Neural crest cell (in vitro differentiated cells): ENCODE measurements around the gene FOXL1. TPM values are rescaled to one million over a fixed set of nuclear protein-coding genes. Genes with fewer than 3 reads are reported as not detected.

Experiments used
- DNase-seq: peaks from one replicate; pipeline ENCODE4 v3.0.0; 2021; ENCODE audit warnings: low read depth, mixed read lengths, low spot score
- H3K27ac Mint-ChIP-seq: one replicate; pipeline ENCODE4 v1.8.0; 2021; ENCODE audit warnings: mild to moderate bottlenecking, mixed read lengths; ENCODE audit not compliant: unreplicated experiment
- H3K27me3 Mint-ChIP-seq: 2 replicates; pipeline ENCODE4 v1.8.0; 2021; ENCODE audit warnings: low read depth, mild to moderate bottlenecking, mixed read lengths
- H3K36me3 Mint-ChIP-seq: 2 replicates; pipeline ENCODE4 v1.8.0; 2021; ENCODE audit warnings: low read depth, mild to moderate bottlenecking, mixed read lengths
- H3K4me1 Mint-ChIP-seq: 2 replicates; pipeline ENCODE4 v1.8.0; 2021; ENCODE audit warnings: mixed read lengths
- H3K4me3 Mint-ChIP-seq: one replicate; pipeline ENCODE4 v1.8.0; 2021; ENCODE audit warnings: mild to moderate bottlenecking, mixed read lengths
- H3K9me3 Mint-ChIP-seq: 2 replicates; pipeline ENCODE4 v1.8.0; 2021; ENCODE audit warnings: mixed read lengths
- CTCF ChIP-seq: fragments of 200-600 bp; sonication (generic); conservative IDR thresholded peaks from 2 replicates; pipeline ENCODE4 v1.5.0; 2021; ENCODE audit warnings: antibody characterized with exemption, mild to moderate bottlenecking
- total RNA-seq: library from RNA; stranded (reverse); gene quantifications from 2 replicates; pipeline ENCODE4 v1.2.1, GENCODE V29; 2021

The FOXL1 gene
- total RNA-seq, 1 donor from 2014 or later: 0.09 TPM

GRCh38 chr16:86590501-86591144, 12.3 kb downstream of the FOXL1 start:
- Mint-ChIP-seq H3K4me3 (no peak overlapping the region), H3K27me3 (peaks cover 38% of the 10 kb centered on the region), H3K9me3 (peaks cover 5% of the 10 kb centered on the region), H3K27ac (no peak overlapping the region), H3K4me1 (peaks cover 14% of the 10 kb centered on the region), H3K36me3 (peaks cover 3% of the 10 kb centered on the region)
- no peak for DNase-seq
- no peak for TF ChIP-seq CTCF

- no peak for DNase-seq
- Mint-ChIP-seq H3K36me3 (peaks cover 3% of the 10 kb centered on the region), H3K4me3 (no peak overlapping the region), H3K27ac (no peak overlapping the region), H3K9me3 (peaks cover 5% of the 10 kb centered on the region), H3K4me1 (peaks cover 14% of the 10 kb centered on the region), H3K27me3 (peaks cover 38% of the 10 kb centered on the region)
- TF ChIP-seq CTCF: no peak
Observed at GRCh38 chr16:86591270-86591669, 12.9 kb downstream of the FOXL1 start.

- peaks cover 14% of the 10 kb centered on the region for H3K4me1 Mint-ChIP-seq
- no peak overlapping the region for H3K4me3 Mint-ChIP-seq
- DNase-seq: no peak
- peaks cover 44% of the 10 kb centered on the region for H3K27me3 Mint-ChIP-seq
- no peak overlapping the region for H3K27ac Mint-ChIP-seq
- H3K36me3 Mint-ChIP-seq: peaks cover 3% of the 10 kb centered on the region
- H3K9me3 Mint-ChIP-seq: peaks cover 5% of the 10 kb centered on the region
- TF ChIP-seq CTCF: no peak
Observed at GRCh38 chr16:86593913-86594620, 15.7 kb downstream of the FOXL1 start.

GRCh38 chr16:86594721-86595120, 16.4 kb downstream of the FOXL1 start:
- no peak overlapping the region for H3K4me3 Mint-ChIP-seq
- peaks cover 14% of the 10 kb centered on the region for H3K4me1 Mint-ChIP-seq
- H3K27me3 Mint-ChIP-seq: peaks cover 47% of the 10 kb centered on the region
- peaks cover 3% of the 10 kb centered on the region for H3K36me3 Mint-ChIP-seq
- peaks cover 5% of the 10 kb centered on the region for H3K9me3 Mint-ChIP-seq
- no peak for TF ChIP-seq CTCF
- no peak overlapping the region for H3K27ac Mint-ChIP-seq
- DNase-seq: no peak

GRCh38 chr16:86595983-86596605, 17.7 kb downstream of the FOXL1 start:
- no peak for DNase-seq
- TF ChIP-seq CTCF: no peak
- peaks cover 14% of the 10 kb centered on the region for H3K4me1 Mint-ChIP-seq

More at GRCh38 chr16:86595983-86596605, 17.7 kb downstream of the FOXL1 start:
- peaks cover 3% of the 10 kb centered on the region for H3K36me3 Mint-ChIP-seq
- H3K9me3 Mint-ChIP-seq: peaks cover 4% of the 10 kb centered on the region
- peaks cover 46% of the 10 kb centered on the region for H3K27me3 Mint-ChIP-seq
- no peak overlapping the region for H3K4me3 Mint-ChIP-seq
- no peak overlapping the region for H3K27ac Mint-ChIP-seq
